HEK293 (cell line): ENCODE results near the gene PGP.

Experiments
- CTCF ChIA-PET: fragments of 350-600 bp; formaldehyde crosslinking; extraction: SDS; loops from one replicate; lab custom pipeline; 2021; ENCODE audit warnings: antibody characterized with exemption; lab: Yijun Ruan, JAX
- POLR2A ChIA-PET: fragments of 300-600 bp; formaldehyde crosslinking; extraction: SDS; loops from one replicate; lab custom pipeline; 2020; ENCODE audit warnings: antibody characterized with exemption, inconsistent platforms; lab: Yijun Ruan, JAX
- H3K27ac ChIP-seq: fragments of 200-500 bp; sonication (Bioruptor generic); 2 replicates; pipeline ENCODE4 v1.5.1; 2014; ENCODE audit warnings: low read depth, low read length, control low read depth, inconsistent platforms; ENCODE audit errors: extremely low read depth
- H3K36me3 ChIP-seq, 2 experiments: fragments of 200-500 bp in 1 of 2; sonication (Bioruptor generic) in 1 of 2; 1 replicate in 1 of 2; 2 replicates in 1 of 2; pipeline ENCODE4 v1.5.1; 2014 to 2017; ENCODE audit warnings: inconsistent platforms in 2 of 2, low read length in 2 of 2; ENCODE audit not compliant: control insufficient read depth in 2 of 2, insufficient read depth in 1 of 2
- H3K4me1 ChIP-seq: fragments of 200-500 bp; sonication (Bioruptor generic); 2 replicates; pipeline ENCODE4 v1.5.1; 2014; ENCODE audit warnings: mild to moderate bottlenecking, low read length, inconsistent platforms; ENCODE audit not compliant: control insufficient read depth, insufficient read depth
- H3K4me3 ChIP-seq: 2 replicates; pipeline ENCODE4 v1.5.1; 2011; ENCODE audit warnings: low read depth, mild to moderate bottlenecking, control low read depth, low read length, moderate library complexity
- H3K9me3 ChIP-seq: fragments of 200-500 bp; sonication (Bioruptor generic); 2 replicates; pipeline ENCODE4 v1.5.1; 2014; ENCODE audit warnings: low read depth, low read length, inconsistent platforms; ENCODE audit not compliant: control insufficient read depth, insufficient read depth
- BCL11A ChIP-seq: fragments of 450-650 bp; formaldehyde crosslinking; IDR thresholded peaks from 2 replicates; pipeline ENCODE4 v1.5.1; 2016; ENCODE audit warnings: low read depth, missing biosample characterization, missing genetic modification characterization
- EGR2 ChIP-seq: fragments of 450-650 bp; formaldehyde crosslinking; IDR thresholded peaks from 2 replicates; pipeline ENCODE4 v1.5.1; 2016; ENCODE audit warnings: low read depth, missing biosample characterization, missing genetic modification characterization
- GFI1B ChIP-seq: fragments of 450-650 bp; formaldehyde crosslinking; IDR thresholded peaks from 2 replicates; pipeline ENCODE4 v1.5.1; 2016; ENCODE audit warnings: missing biosample characterization, missing genetic modification characterization
- GLIS2 ChIP-seq: fragments of 450-650 bp; formaldehyde crosslinking; IDR thresholded peaks from 2 replicates; pipeline ENCODE4 v1.5.1; 2016; ENCODE audit warnings: missing biosample characterization, missing genetic modification characterization
- KLF1 ChIP-seq: fragments of 450-650 bp; formaldehyde crosslinking; IDR thresholded peaks from 2 replicates; pipeline ENCODE4 v1.5.1; 2016; ENCODE audit warnings: missing biosample characterization, missing genetic modification characterization
- MYNN ChIP-seq: fragments of 450-650 bp; formaldehyde crosslinking; IDR thresholded peaks from 2 replicates; pipeline ENCODE4 v1.5.1; 2016; ENCODE audit warnings: missing biosample characterization, missing genetic modification characterization, borderline replicate concordance
- ZBTB49 ChIP-seq: fragments of 450-650 bp; formaldehyde crosslinking; IDR thresholded peaks from 2 replicates; pipeline ENCODE4 v1.5.1; 2016; ENCODE audit warnings: missing biosample characterization, missing genetic modification characterization, low read depth
- ZFP41 ChIP-seq: fragments of 450-650 bp; formaldehyde crosslinking; IDR thresholded peaks from 2 replicates; pipeline ENCODE4 v1.5.1; 2016; ENCODE audit warnings: missing biosample characterization, missing genetic modification characterization, borderline replicate concordance
- ZNF138 ChIP-seq: fragments of 450-650 bp; formaldehyde crosslinking; IDR thresholded peaks from 2 replicates; pipeline ENCODE4 v1.5.1; 2016; ENCODE audit warnings: missing biosample characterization, missing genetic modification characterization, borderline replicate concordance
- ZNF354C ChIP-seq: fragments of 450-650 bp; formaldehyde crosslinking; IDR thresholded peaks from 2 replicates; pipeline ENCODE4 v1.5.1; 2016; ENCODE audit warnings: missing biosample characterization, missing genetic modification characterization, low read depth, borderline replicate concordance
- ZNF37A ChIP-seq: fragments of 450-650 bp; IDR thresholded peaks from 2 replicates; pipeline ENCODE4 v1.5.1; 2018; ENCODE audit warnings: missing biosample characterization, missing genetic modification characterization
- ZNF433 ChIP-seq: fragments of 450-650 bp; formaldehyde crosslinking; IDR thresholded peaks from 2 replicates; pipeline ENCODE4 v1.5.1; 2016; ENCODE audit warnings: missing biosample characterization, missing genetic modification characterization, low read depth
- ZNF530 ChIP-seq: fragments of 450-650 bp; formaldehyde crosslinking; IDR thresholded peaks from 2 replicates; pipeline ENCODE4 v1.5.1; 2016; ENCODE audit warnings: low read depth, missing biosample characterization, missing genetic modification characterization
- ZNF544 ChIP-seq: fragments of 450-650 bp; formaldehyde crosslinking; IDR thresholded peaks from 2 replicates; pipeline ENCODE4 v1.5.0; 2017; ENCODE audit warnings: missing biosample characterization, missing genetic modification characterization
- ZNF561 ChIP-seq: fragments of 450-650 bp; IDR thresholded peaks from 2 replicates; pipeline ENCODE4 v1.5.1; 2018; ENCODE audit warnings: missing biosample characterization, missing genetic modification characterization, borderline replicate concordance
- ZNF596 ChIP-seq: fragments of 450-650 bp; IDR thresholded peaks from 2 replicates; pipeline ENCODE4 v1.5.0; 2018; ENCODE audit warnings: missing biosample characterization, mild to moderate bottlenecking, missing genetic modification characterization, moderate library complexity
- ZNF626 ChIP-seq: fragments of 450-650 bp; sonication (Bioruptor Pico); formaldehyde crosslinking; IDR thresholded peaks from 2 replicates; pipeline ENCODE4 v1.5.1; 2018; ENCODE audit warnings: missing biosample characterization, missing genetic modification characterization, inconsistent platforms
- ZNF645 ChIP-seq: fragments of 450-650 bp; formaldehyde crosslinking; IDR thresholded peaks from 2 replicates; pipeline ENCODE4; 2016; ENCODE audit warnings: missing biosample characterization, missing genetic modification characterization
- ZNF76 ChIP-seq: fragments of 450-650 bp; formaldehyde crosslinking; IDR thresholded peaks from 2 replicates; pipeline ENCODE4; 2016; ENCODE audit warnings: low read depth, missing biosample characterization, missing genetic modification characterization, borderline replicate concordance
- ZNF777 ChIP-seq: fragments of 450-650 bp; formaldehyde crosslinking; IDR thresholded peaks from 2 replicates; pipeline ENCODE4 v1.5.1; 2017; ENCODE audit warnings: missing biosample characterization, missing genetic modification characterization, borderline replicate concordance
- ZSCAN18 ChIP-seq: fragments of 450-650 bp; formaldehyde crosslinking; IDR thresholded peaks from 2 replicates; pipeline ENCODE4 v1.5.1; 2016; ENCODE audit warnings: missing biosample characterization, missing genetic modification characterization
- ZSCAN23 ChIP-seq: fragments of 450-650 bp; formaldehyde crosslinking; IDR thresholded peaks from 2 replicates; pipeline ENCODE4 v1.5.1; 2016; ENCODE audit warnings: missing biosample characterization, missing genetic modification characterization
- TF ChIP-seq, protein P1 (sequence below): fragments of 450-650 bp; formaldehyde crosslinking; IDR thresholded peaks from 2 replicates; pipeline ENCODE4 v1.5.1; 2016; ENCODE audit warnings: missing biosample characterization, missing genetic modification characterization

PGP gene

GRCh38 chr16:2196981-2197511 lies 17.6 kb downstream of the PGP start:
- Histone ChIP-seq H3K4me1 (peaks cover 9% of the 10 kb centered on the region; the same call in 1 of the 2 replicates), H3K4me3 (no peak overlapping the region), H3K9me3 (no peaks in the 10 kb centered on the region), H3K27ac (no peak overlapping the region), H3K36me3 (no peaks in the 10 kb centered on the region)
- no peak for TF ChIP-seq ZNF544 (tag by site-specific recombination)
- TF ChIP-seq ZNF561 (tag by site-specific recombination), result no peak
- TF ChIP-seq GLIS2 (tag by site-specific recombination), result peak; percentile 28; the same call in 1 of the 2 replicates
- TF ChIP-seq ZBTB49 (tag by site-specific recombination), result no peak
- no peak for TF ChIP-seq ZNF596 (tag by site-specific recombination)
- TF ChIP-seq, protein P1, sequence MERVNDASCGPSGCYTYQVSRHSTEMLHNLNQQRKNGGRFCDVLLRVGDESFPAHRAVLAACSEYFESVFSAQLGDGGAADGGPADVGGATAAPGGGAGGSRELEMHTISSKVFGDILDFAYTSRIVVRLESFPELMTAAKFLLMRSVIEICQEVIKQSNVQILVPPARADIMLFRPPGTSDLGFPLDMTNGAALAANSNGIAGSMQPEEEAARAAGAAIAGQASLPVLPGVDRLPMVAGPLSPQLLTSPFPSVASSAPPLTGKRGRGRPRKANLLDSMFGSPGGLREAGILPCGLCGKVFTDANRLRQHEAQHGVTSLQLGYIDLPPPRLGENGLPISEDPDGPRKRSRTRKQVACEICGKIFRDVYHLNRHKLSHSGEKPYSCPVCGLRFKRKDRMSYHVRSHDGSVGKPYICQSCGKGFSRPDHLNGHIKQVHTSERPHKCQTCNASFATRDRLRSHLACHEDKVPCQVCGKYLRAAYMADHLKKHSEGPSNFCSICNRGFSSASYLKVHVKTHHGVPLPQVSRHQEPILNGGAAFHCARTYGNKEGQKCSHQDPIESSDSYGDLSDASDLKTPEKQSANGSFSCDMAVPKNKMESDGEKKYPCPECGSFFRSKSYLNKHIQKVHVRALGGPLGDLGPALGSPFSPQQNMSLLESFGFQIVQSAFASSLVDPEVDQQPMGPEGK (tag by site-specific recombination), result 0 out of 2 replicates have a peak, but pooled peaks have one; percentile 40
- TF ChIP-seq ZSCAN18 (tag by site-specific recombination), result no peak
- no peak for TF ChIP-seq ZSCAN23 (tag by site-specific recombination)
- TF ChIP-seq EGR2 (tag by site-specific recombination), result peak; percentile 26; the same call in 1 of the 2 replicates
- CTCF ChIA-PET, result interaction anchor here (0.6 to 1.3 kb wide), 3 partner anchors 12 to 738 kb away, joined by 3 to 5 read pairs (median 3); partner anchors contain the start of gene TRAF7
- POLR2A ChIA-PET, result no interaction called here

DNA sequence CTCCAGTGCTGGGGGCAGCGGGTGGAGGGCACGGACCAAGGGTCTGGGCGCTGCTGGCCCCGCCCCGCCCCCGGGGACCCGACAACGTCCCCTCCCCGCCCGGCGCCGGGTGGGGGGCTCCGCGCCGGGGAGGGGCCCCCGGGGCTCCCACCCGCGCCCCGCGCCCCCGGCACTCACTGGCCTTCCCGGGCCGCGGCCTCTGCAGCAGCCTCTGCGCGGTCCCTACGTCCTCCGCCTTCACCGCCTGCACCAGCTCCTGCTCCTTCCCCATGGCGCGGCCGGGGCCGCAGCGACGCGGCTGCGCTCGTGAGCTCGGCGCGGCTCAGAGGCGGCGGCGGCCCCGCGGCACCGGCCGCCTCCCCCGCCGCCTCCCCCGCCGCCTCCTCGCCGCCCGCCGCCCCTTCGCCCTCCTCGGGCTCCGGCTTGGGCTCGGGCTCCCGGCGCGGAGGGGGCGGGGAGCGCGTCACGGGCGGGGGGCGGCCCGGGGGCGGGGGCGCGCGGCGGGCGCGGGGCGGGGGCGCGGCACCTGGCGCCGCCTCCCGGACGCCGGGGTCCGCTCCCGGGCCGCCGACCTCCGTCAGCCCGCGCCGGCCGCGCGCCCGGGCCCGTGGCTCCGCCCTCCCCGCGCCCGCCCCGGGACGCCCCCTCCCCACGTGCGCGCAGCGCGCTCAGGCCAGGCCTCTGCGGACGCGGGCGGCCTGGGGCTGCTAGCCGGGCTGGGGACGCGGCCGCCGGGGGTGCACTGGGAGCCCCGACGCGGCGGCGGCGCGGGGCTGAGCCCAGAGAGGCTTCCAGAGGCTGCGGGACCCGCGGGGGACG lies 18.3 kb downstream of the PGP start, which contains the start of gene CASKIN1:
Gene CASKIN1, minus strand, starts transcription at position 444 of the 819 bp plus-strand sequence. Its CDS starts 173 bp downstream, at position 271.
- ChIA-PET POLR2A (interaction anchor here (0.5 to 2.5 kb wide), 5 partner anchors 27 to 1826 kb away, joined by 3 to 30 read pairs (median 4); partner anchors contain the start of genes DNASE1L2, E4F1, ECI1 and MRPL28), CTCF (interaction anchor here (0.6 to 3.4 kb wide), 3 partner anchors 11 to 739 kb away, joined by 3 to 28 read pairs (median 5); no protein-coding TSS in a partner anchor)
- TF ChIP-seq ZNF645 (tag by site-specific recombination) (no peak), MYNN (tag by site-specific recombination) (no peak), KLF1 (tag by site-specific recombination) (no peak), ZFP41 (no peak), ZNF138 (tag by site-specific recombination) (no peak), ZNF777 (tag by site-specific recombination) (no peak), ZNF354C (no peak), ZNF76 (tag by site-specific recombination) (no peak), ZNF626 (tag by site-specific recombination) (no peak), ZNF433 (no peak), ZNF530 (tag by site-specific recombination) (no peak), ZNF37A (tag by site-specific recombination) (no peak), GFI1B (no peak), BCL11A (no peak)
- Histone ChIP-seq H3K4me3 (peak within 1 kb of the TSS; percentile 42), H3K27ac (peak within 1 kb of the TSS; percentile 16; the same call in 1 of the 2 replicates), H3K4me1 (peaks cover 9% of the 10 kb centered on the region; the same call in 1 of the 2 replicates), H3K9me3 (no peaks in the 10 kb centered on the region), H3K36me3 (no peaks in the 10 kb centered on the region)
